ENCODE data around the gene DHX40. TPM values are rescaled to one million over a fixed set of nuclear protein-coding genes. Genes with fewer than 3 reads are reported as not detected.
A peak's percentile ranks its signal among the peaks of the same experiment; 100 is the strongest.
"Not testable (repeated sequence)": the region's sequence is repeated elsewhere in the genome, so short reads cannot be mapped to it uniquely, and the experiment has no call there.

DHX40 gene, protein sequence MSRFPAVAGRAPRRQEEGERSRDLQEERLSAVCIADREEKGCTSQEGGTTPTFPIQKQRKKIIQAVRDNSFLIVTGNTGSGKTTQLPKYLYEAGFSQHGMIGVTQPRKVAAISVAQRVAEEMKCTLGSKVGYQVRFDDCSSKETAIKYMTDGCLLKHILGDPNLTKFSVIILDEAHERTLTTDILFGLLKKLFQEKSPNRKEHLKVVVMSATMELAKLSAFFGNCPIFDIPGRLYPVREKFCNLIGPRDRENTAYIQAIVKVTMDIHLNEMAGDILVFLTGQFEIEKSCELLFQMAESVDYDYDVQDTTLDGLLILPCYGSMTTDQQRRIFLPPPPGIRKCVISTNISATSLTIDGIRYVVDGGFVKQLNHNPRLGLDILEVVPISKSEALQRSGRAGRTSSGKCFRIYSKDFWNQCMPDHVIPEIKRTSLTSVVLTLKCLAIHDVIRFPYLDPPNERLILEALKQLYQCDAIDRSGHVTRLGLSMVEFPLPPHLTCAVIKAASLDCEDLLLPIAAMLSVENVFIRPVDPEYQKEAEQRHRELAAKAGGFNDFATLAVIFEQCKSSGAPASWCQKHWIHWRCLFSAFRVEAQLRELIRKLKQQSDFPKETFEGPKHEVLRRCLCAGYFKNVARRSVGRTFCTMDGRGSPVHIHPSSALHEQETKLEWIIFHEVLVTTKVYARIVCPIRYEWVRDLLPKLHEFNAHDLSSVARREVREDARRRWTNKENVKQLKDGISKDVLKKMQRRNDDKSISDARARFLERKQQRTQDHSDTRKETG
- 61.3 TPM for polyA plus RNA-seq (2013)

DNA sequence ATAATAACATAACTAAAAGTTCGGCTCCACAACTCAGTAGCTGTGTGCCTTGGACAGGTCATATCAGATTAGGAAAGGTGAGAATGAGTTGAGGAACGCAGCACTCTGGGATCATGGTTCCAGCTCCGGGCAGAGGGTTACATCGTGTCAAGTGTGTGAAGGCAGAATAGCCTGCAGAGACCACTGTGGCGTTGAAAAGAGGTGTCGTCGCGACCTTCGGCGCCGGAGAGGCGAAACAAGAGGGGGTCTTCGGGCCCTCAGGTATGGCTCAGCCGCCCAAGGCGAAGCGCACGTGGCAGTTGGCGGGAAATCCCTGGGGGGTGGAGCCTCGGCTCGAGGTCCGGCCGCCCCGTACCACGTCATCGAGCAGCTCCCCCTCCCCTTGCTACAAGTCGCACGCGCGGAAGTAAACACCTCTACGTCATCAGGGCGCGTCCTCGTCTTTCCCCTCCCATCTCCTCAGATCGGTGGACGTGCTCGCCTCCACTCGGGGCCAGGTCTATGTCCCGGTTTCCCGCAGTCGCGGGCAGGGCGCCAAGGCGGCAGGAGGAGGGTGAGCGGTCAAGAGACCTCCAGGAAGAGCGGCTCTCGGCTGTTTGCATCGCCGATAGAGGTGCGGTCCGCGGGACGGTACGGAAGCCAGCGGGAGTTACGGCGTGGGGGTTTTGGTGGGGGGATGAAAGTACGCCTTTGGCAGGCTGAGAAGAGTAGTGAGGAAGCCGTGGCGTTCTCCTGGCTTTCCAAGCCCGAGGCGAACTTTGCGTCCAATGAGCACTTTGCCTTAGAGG is at the start of gene DHX40:
TSS of gene DHX40 (plus strand) at position 440 of the 788 bp plus-strand sequence. CDS start at position 502, 62 bp downstream.
- WGBS (ENCODE audit: insufficient coverage): 11% methylated on average over 54 of the region's 62 CpGs
- CTCF ChIA-PET: interaction anchor here (0.6 to 1.1 kb wide), 3 partner anchors 25 to 304 kb away, joined by 3 read pairs; no protein-coding TSS in a partner anchor
- peak; percentile 97 for DNase-seq
- Histone ChIP-seq H3K27ac (ENCODE audit: insufficient read depth in 1 of 2, low read depth in 1 of 2, low read length in 2 of 2, poor library complexity in 1 of 2, severe bottlenecking in 2 of 2) (peak within 1 kb of the TSS; percentile 88 to 92), H3K36me3 (ENCODE audit: control insufficient read depth in 4 of 4, insufficient read depth in 4 of 4, low read length in 3 of 4) (peaks cover 0 to 4% (median 2%) of the 10 kb centered on the region in 4 experiments), H3K4me3 (ENCODE audit: control insufficient read depth in 1 of 7, extremely low read depth in 1 of 7, insufficient read depth in 4 of 7, low read depth in 2 of 7, low read length in 6 of 7) (peak within 1 kb of the TSS; percentile 95 to 100 (median 98)), H3K9me3 (ENCODE audit: control extremely low read depth in 1 of 5, control insufficient read depth in 4 of 5, insufficient read depth in 2 of 5, low read depth in 1 of 5, low read length in 4 of 5) (peaks cover 0 to 3% (median 0%) of the 10 kb centered on the region in 5 experiments), H3K4me1 (ENCODE audit: control extremely low read depth in 1 of 4, control insufficient read depth in 4 of 4, insufficient read depth in 4 of 4, low read length in 3 of 4) (peaks cover 7 to 11% (median 10%) of the 10 kb centered on the region in 4 experiments), H3K27me3 (replicated peaks in 2 of 5; ENCODE audit: control insufficient read depth in 4 of 5, insufficient read depth in 5 of 5, low read length in 4 of 5) (no peaks in the 10 kb centered on the region)
- POLR2A ChIA-PET: interaction anchor here (0.6 to 1.5 kb wide), 3 partner anchors 33 to 200 kb away, joined by 3 read pairs; no protein-coding TSS in a partner anchor

DNA sequence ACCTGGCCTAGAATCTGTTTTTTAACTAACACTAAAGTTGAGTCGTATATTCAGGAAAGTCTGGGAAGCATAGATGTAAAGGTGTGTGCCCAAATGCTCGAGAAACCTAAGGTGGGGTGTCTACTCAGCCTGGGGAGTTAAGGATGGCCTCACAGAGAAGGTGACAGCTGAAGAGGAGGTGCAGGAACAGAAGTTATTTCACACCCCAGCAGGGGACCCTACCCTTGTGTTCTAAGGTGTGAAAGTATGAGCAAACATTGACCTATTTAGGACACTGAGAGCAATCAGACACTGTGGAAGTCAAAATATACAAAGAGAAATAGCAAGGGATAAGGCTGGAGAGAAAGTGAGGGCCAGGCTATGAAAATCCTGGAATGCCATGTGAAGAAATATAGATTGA is 49.0 kb upstream of the DHX40 start:
- CTCF ChIA-PET: interaction anchor here (0.7 kb wide), 1 partner anchor 10 kb away, joined by 3 read pairs; no protein-coding TSS in a partner anchor
- no peak for DNase-seq
- H3K27ac ChIP-seq (ENCODE audit: insufficient read depth in 1 of 2, low read depth in 1 of 2, low read length in 2 of 2, poor library complexity in 1 of 2, severe bottlenecking in 2 of 2): no peak overlapping the region
- WGBS (ENCODE audit: insufficient coverage): 94% methylated on average over 2 of the region's 2 CpGs
- no peaks in the 10 kb centered on the region for H3K9me3 ChIP-seq (ENCODE audit: control extremely low read depth in 1 of 5, control insufficient read depth in 4 of 5, insufficient read depth in 2 of 5, low read depth in 1 of 5, low read length in 4 of 5)
- POLR2A ChIA-PET: no interaction called here
- H3K4me1 ChIP-seq (ENCODE audit: control extremely low read depth in 1 of 4, control insufficient read depth in 4 of 4, insufficient read depth in 4 of 4, low read length in 3 of 4): peaks cover 0 to 4% (median 1%) of the 10 kb centered on the region in 4 experiments
- no peaks in the 10 kb centered on the region for H3K27me3 ChIP-seq (replicated peaks in 2 of 5; ENCODE audit: control insufficient read depth in 4 of 5, insufficient read depth in 5 of 5, low read length in 4 of 5)
- H3K36me3 ChIP-seq (ENCODE audit: control insufficient read depth in 4 of 4, insufficient read depth in 4 of 4, low read length in 3 of 4): no peaks in the 10 kb centered on the region
- H3K4me3 ChIP-seq (ENCODE audit: control insufficient read depth in 1 of 7, extremely low read depth in 1 of 7, insufficient read depth in 4 of 7, low read depth in 2 of 7, low read length in 6 of 7): no peak overlapping the region

DNA sequence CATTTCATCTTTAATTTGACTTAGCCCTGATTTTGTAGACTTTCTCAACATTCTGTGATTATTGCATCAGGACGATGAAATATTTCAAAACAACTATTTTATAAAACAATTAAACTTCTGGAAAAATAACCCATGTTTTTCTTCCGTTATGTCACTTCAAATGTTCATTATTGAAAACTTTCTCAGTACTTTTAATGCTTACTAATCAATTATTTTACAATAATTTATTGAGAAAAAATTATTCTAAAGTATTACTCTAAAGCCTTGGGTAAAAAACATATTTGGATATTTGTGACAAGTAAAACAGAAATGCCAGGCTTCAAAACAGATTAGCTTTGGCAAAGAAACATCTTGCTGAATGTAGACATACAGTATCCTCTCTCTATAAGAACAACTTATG is 46.3 kb upstream of the DHX40 start:
- H3K27me3 ChIP-seq (replicated peaks in 2 of 5; ENCODE audit: control insufficient read depth in 4 of 5, insufficient read depth in 5 of 5, low read length in 4 of 5): no peaks in the 10 kb centered on the region
- peaks cover 0 to 5% (median under 1%) of the 10 kb centered on the region in 4 experiments for H3K4me1 ChIP-seq (ENCODE audit: control extremely low read depth in 1 of 4, control insufficient read depth in 4 of 4, insufficient read depth in 4 of 4, low read length in 3 of 4)
- WGBS (ENCODE audit: insufficient coverage): 100% methylated on average over 1 of the region's 2 CpGs
- H3K9me3 ChIP-seq (ENCODE audit: control extremely low read depth in 1 of 5, control insufficient read depth in 4 of 5, insufficient read depth in 2 of 5, low read depth in 1 of 5, low read length in 4 of 5): no peaks in the 10 kb centered on the region
- CTCF ChIA-PET: interaction anchor here (2.2 kb wide), 1 partner anchor 10 kb away, joined by 5 read pairs; no protein-coding TSS in a partner anchor
- H3K4me3 ChIP-seq (ENCODE audit: control insufficient read depth in 1 of 7, extremely low read depth in 1 of 7, insufficient read depth in 4 of 7, low read depth in 2 of 7, low read length in 6 of 7): no peak overlapping the region
- H3K36me3 ChIP-seq (ENCODE audit: control insufficient read depth in 4 of 4, insufficient read depth in 4 of 4, low read length in 3 of 4): no peaks in the 10 kb centered on the region
- POLR2A ChIA-PET: no interaction called here
- H3K27ac ChIP-seq (ENCODE audit: insufficient read depth in 1 of 2, low read depth in 1 of 2, low read length in 2 of 2, poor library complexity in 1 of 2, severe bottlenecking in 2 of 2): no peak overlapping the region
- no peak for DNase-seq

DNA sequence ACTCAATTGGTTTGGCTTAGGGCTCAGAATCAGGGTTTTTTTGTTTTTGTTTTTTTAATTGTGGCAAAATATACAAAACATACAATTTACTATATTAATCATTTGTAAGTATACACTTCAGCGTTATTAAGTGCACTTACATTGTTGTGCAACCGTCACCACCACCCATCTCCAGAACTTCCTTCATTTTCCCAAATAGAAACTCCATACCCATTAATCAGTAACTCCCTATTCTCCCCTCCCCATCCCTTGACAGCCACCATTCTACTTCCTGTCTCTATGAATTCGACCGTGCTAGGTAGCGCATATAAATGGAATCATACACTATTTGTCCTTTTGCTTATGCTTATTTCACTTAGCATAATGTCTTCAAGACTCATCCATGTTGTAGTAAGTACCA is 45.2 kb upstream of the DHX40 start:
- H3K4me1 ChIP-seq (ENCODE audit: control extremely low read depth in 1 of 4, control insufficient read depth in 4 of 4, insufficient read depth in 4 of 4, low read length in 3 of 4): peaks cover 0 to 5% (median 0%) of the 10 kb centered on the region in 4 experiments
- ChIA-PET POLR2A (no interaction called here), CTCF (interaction anchor here (0.8 to 5.4 kb wide), 6 partner anchors 9 to 192 kb away, joined by 3 to 34 read pairs (median 4); no protein-coding TSS in a partner anchor)
- H3K27me3 ChIP-seq (replicated peaks in 2 of 5; ENCODE audit: control insufficient read depth in 4 of 5, insufficient read depth in 5 of 5, low read length in 4 of 5): no peaks in the 10 kb centered on the region
- WGBS (ENCODE audit: insufficient coverage): 66% methylated on average over 4 of the region's 5 CpGs
- H3K36me3 ChIP-seq (ENCODE audit: control insufficient read depth in 4 of 4, insufficient read depth in 4 of 4, low read length in 3 of 4): no peaks in the 10 kb centered on the region
- no peak overlapping the region for H3K27ac ChIP-seq (ENCODE audit: insufficient read depth in 1 of 2, low read depth in 1 of 2, low read length in 2 of 2, poor library complexity in 1 of 2, severe bottlenecking in 2 of 2)
- no peak overlapping the region for H3K4me3 ChIP-seq (ENCODE audit: control insufficient read depth in 1 of 7, extremely low read depth in 1 of 7, insufficient read depth in 4 of 7, low read depth in 2 of 7, low read length in 6 of 7)
- no peak for DNase-seq
- no peaks in the 10 kb centered on the region for H3K9me3 ChIP-seq (ENCODE audit: control extremely low read depth in 1 of 5, control insufficient read depth in 4 of 5, insufficient read depth in 2 of 5, low read depth in 1 of 5, low read length in 4 of 5)

DNA sequence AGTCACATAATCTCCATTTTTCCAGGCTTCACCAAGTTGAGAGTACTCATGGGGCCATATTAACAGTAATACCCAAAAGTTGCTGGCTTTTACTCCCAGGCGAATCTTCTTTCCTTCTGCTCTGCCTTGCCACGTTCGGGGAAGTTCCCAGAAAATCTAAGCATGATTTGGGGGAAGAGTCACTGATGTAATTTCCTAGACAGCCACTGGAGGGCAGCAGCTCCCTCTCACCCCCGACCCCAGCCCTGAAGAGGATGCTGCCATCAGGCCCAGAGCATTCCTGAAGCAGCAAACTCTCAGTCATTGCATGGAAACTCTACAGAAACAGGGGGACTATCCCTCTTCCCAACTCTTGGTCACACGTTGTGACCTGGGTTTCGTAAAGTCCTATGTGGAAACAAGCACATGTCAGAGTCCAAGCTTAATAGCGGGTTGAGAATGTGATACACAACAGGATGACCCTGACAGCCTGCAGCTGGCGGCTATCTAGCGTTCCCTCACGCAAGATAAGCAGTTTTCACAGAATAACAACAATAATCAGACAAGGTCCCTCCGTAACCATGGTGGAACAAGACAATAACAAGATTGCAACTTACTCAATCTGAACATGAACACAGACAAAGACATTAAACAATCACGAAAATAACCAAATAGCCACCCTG is 43.8 kb upstream of the DHX40 start:
- no peaks in the 10 kb centered on the region for H3K9me3 ChIP-seq (ENCODE audit: control extremely low read depth in 1 of 5, control insufficient read depth in 4 of 5, insufficient read depth in 2 of 5, low read depth in 1 of 5, low read length in 4 of 5)
- no peak overlapping the region for H3K27ac ChIP-seq (ENCODE audit: insufficient read depth in 1 of 2, low read depth in 1 of 2, low read length in 2 of 2, poor library complexity in 1 of 2, severe bottlenecking in 2 of 2)
- CTCF ChIA-PET: interaction anchor here (0.9 to 5.4 kb wide), 10 partner anchors 9 to 192 kb away, joined by 3 to 34 read pairs (median 4); no protein-coding TSS in a partner anchor
- WGBS (ENCODE audit: insufficient coverage): 56% methylated on average over 12 of the region's 12 CpGs
- H3K4me1 ChIP-seq (ENCODE audit: control extremely low read depth in 1 of 4, control insufficient read depth in 4 of 4, insufficient read depth in 4 of 4, low read length in 3 of 4): peaks cover 0 to 5% (median 0%) of the 10 kb centered on the region in 4 experiments
- POLR2A ChIA-PET: no interaction called here
- peaks cover 0 to 3% (median 0%) of the 10 kb centered on the region in 5 experiments for H3K27me3 ChIP-seq (replicated peaks in 2 of 5; ENCODE audit: control insufficient read depth in 4 of 5, insufficient read depth in 5 of 5, low read length in 4 of 5)
- no peaks in the 10 kb centered on the region for H3K36me3 ChIP-seq (ENCODE audit: control insufficient read depth in 4 of 4, insufficient read depth in 4 of 4, low read length in 3 of 4)
- H3K4me3 ChIP-seq (ENCODE audit: control insufficient read depth in 1 of 7, extremely low read depth in 1 of 7, insufficient read depth in 4 of 7, low read depth in 2 of 7, low read length in 6 of 7): no peak overlapping the region
- peak; percentile 52 to 72 (median 57) for DNase-seq

DNA sequence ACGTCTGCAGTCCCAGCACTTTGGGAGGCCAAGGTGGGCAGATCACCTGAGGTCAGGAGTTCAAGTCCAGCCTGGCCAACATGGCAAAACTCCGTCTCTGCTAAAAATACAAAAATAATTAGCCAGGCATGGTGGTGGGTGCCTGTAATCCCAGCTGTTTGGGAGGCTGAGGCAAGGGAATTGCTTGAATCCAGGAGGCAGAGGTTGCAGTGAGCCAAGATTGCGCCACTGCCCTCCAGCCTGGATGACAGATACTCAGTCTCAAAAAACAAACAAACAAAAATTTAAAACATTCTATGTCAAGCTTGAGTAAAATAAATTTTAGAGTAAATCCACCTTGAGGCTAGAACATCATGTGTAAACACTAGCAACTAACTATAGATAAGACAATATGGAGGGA is 40.5 kb upstream of the DHX40 start:
- H3K4me1 ChIP-seq (ENCODE audit: control extremely low read depth in 1 of 4, control insufficient read depth in 4 of 4, insufficient read depth in 4 of 4, low read length in 3 of 4); H3K9me3 ChIP-seq (ENCODE audit: control extremely low read depth in 1 of 5, control insufficient read depth in 4 of 5, insufficient read depth in 2 of 5, low read depth in 1 of 5, low read length in 4 of 5); H3K36me3 ChIP-seq (ENCODE audit: control insufficient read depth in 4 of 4, insufficient read depth in 4 of 4, low read length in 3 of 4); H3K4me3 ChIP-seq (ENCODE audit: control insufficient read depth in 1 of 7, extremely low read depth in 1 of 7, insufficient read depth in 4 of 7, low read depth in 2 of 7, low read length in 6 of 7); H3K27me3 ChIP-seq (replicated peaks in 2 of 5; ENCODE audit: control insufficient read depth in 4 of 5, insufficient read depth in 5 of 5, low read length in 4 of 5); H3K27ac ChIP-seq (ENCODE audit: insufficient read depth in 1 of 2, low read depth in 1 of 2, low read length in 2 of 2, poor library complexity in 1 of 2, severe bottlenecking in 2 of 2); DNase-seq; POLR2A ChIA-PET: not testable (repeated sequence)
- CTCF ChIA-PET: interaction anchor here (5.4 kb wide), 1 partner anchor 35 kb away, joined by 34 read pairs; no protein-coding TSS in a partner anchor
- WGBS (ENCODE audit: insufficient coverage): 100% methylated on average over 1 of the region's 3 CpGs
